K562 (cell line): ENCODE results near the gene CCDC106. TPM values are rescaled to one million over a fixed set of nuclear protein-coding genes. Genes with fewer than 3 reads are reported as not detected.

ENCODE experiments used
- AFF1 ChIP-seq, 2 experiments: fragments of 450-650 bp; IDR thresholded peaks; 2 replicates each; pipeline ENCODE4 v1.6.1; 2018; ENCODE audit warnings: mild to moderate bottlenecking in 2 of 2, low read depth in 1 of 2; ENCODE audit not compliant: partially characterized antibody in 2 of 2
- C11orf30 ChIP-seq: fragments of 450-650 bp; IDR thresholded peaks from 2 replicates; pipeline ENCODE4 v1.6.1; 2016; ENCODE audit warnings: low read depth, mild to moderate bottlenecking
- E4F1 ChIP-seq: fragments of 250-450 bp; sonication (Bioruptor Pico); IDR thresholded peaks from 2 replicates; pipeline ENCODE4 v1.5.0; 2021; ENCODE audit warnings: mild to moderate bottlenecking, borderline replicate concordance
- KAT2B ChIP-seq: IDR thresholded peaks from one replicate; pipeline ENCODE4 v1.6.1; 2012; ENCODE audit warnings: low read depth, mild to moderate bottlenecking, control low read depth, inconsistent platforms, low read length, moderate library complexity
- MTF1 ChIP-seq: fragments of 250-450 bp; sonication (Bioruptor Pico); IDR thresholded peaks from 2 replicates; pipeline ENCODE4 v1.9.0; 2021; ENCODE audit warnings: moderate library complexity, mild to moderate bottlenecking, inconsistent platforms, borderline replicate concordance
- MYNN ChIP-seq, 2 experiments: sonication (generic); formaldehyde crosslinking in 1 of 2; IDR thresholded peaks; 2 replicates each; pipeline versions ENCODE4 v1.5.0 to v1.6.1; 2016 to 2020; ENCODE audit warnings: antibody characterized with exemption in 1 of 2, missing genetic modification reagents in 1 of 2
- NR0B1 ChIP-seq: fragments of 450-650 bp; IDR thresholded peaks from one replicate; pipeline ENCODE4 v1.6.1; 2018; ENCODE audit warnings: mild to moderate bottlenecking, moderate library complexity; ENCODE audit not compliant: partially characterized antibody
- SRSF9 ChIP-seq: fragments of 200-400 bp; formaldehyde crosslinking; IDR thresholded peaks from 2 replicates; pipeline ENCODE4 v1.6.1; 2017; ENCODE audit warnings: low read depth, low read length, borderline replicate concordance
- ZBED1 ChIP-seq: IDR thresholded peaks from 2 replicates; pipeline ENCODE4 v1.6.1; 2014
- ZC3H4 ChIP-seq: sonication (generic); formaldehyde crosslinking; IDR thresholded peaks from 2 replicates; pipeline ENCODE4 v1.9.0; 2021; ENCODE audit warnings: missing genetic modification reagents, borderline replicate concordance
- ZNF133 ChIP-seq: fragments of 250-450 bp; sonication (Bioruptor Pico); IDR thresholded peaks from 2 replicates; pipeline ENCODE4 v1.4.0; 2020; ENCODE audit warnings: mild to moderate bottlenecking
- ZNF280B ChIP-seq: fragments of 250-450 bp; sonication (Bioruptor Pico); IDR thresholded peaks from 2 replicates; pipeline ENCODE4 v1.5.1; 2021; ENCODE audit warnings: mild to moderate bottlenecking
- ZNF518B ChIP-seq: fragments of 250-450 bp; sonication (Bioruptor Pico); IDR thresholded peaks from 2 replicates; pipeline ENCODE4 v1.5.0; 2021; ENCODE audit warnings: mild to moderate bottlenecking, moderate library complexity
- polyA plus RNA-seq, 8 experiments: library from polyadenylated mRNA; depleted of rRNA in 4 of 8; stranded (reverse) in 5 of 8; unstranded in 3 of 8; fragments of >200 nt; fragmentation: Nextera tagmentation in 2 of 8; fragmentation: Illumina TruSeq in 1 of 8; extraction: Ambion mirVana in 2 of 8; extraction: Trizol in 1 of 8; gene quantifications; 2 replicates each; pipeline versions ENCODE4 v1.2.1 to v1.2.3, GENCODE V29; 2011 to 2014; ENCODE audit warnings: inconsistent platforms in 1 of 8, missing spikeins in 1 of 8
- total RNA-seq, 7 experiments: library from RNA; depleted of rRNA in 6 of 7; stranded (reverse); fragments of >200 nt in 6 of 7; fragmentation: Illumina TruSeq in 2 of 7; extraction: Trizol in 2 of 7; gene quantifications; 2 replicates each; pipeline versions ENCODE4 v1.2.1 to v1.2.3, GENCODE V29; 2011 to 2021; ENCODE audit warnings: low replicate concordance in 1 of 7

Gene CCDC106
- total and polyA plus RNA-seq, 9 of the 15 experiments (the other 6 are each of a cell fraction or from before 2014, with no cell fraction given), result 0.10 to 27.5 (median 15.0) TPM; not detected in 1

- TF ChIP-seq MYNN (IDR thresholded peaks at IDR 0.05) (0 out of 2 replicates have a peak, but pooled peaks have one; percentile 38), MYNN (CRISPR knock-in tag; IDR thresholded peaks at IDR 0.05) (no peak), SRSF9 (no peak), AFF1 (IDR thresholded peaks at IDR 0.05; ENCODE audit: low read depth in 1 of 2, partially characterized antibody in 2 of 2) (no peak), KAT2B (no peak), NR0B1 (no peak), MTF1 (CRISPR knock-in tag) (peak; percentile 38; the same call in 1 of the 2 replicates), ZBED1 (0 out of 2 replicates have a peak, but pooled peaks have one; percentile 41), ZNF280B (CRISPR knock-in tag) (no peak), C11orf30 (no peak), E4F1 (CRISPR knock-in tag) (no peak), ZNF133 (CRISPR knock-in tag) (no peak), ZNF518B (CRISPR knock-in tag) (no peak), ZC3H4 (CRISPR knock-in tag) (no peak)
These were observed 7.9 kb upstream of the CCDC106 start (continued) for GRCh38 chr19:55640043-55640576.
